AG04450 (cell line): ENCODE measurements around the gene ARHGAP1. TPM values are rescaled to one million over a fixed set of nuclear protein-coding genes. Genes with fewer than 3 reads are reported as not detected.

Experiments used
- CTCF ChIA-PET: fragments of 300-600, 350-600 bp; formaldehyde crosslinking; extraction: SDS; loops from one replicate; lab custom pipeline; 2022; ENCODE audit warnings: antibody characterized with exemption, inconsistent platforms; lab: Charles Lee
- POLR2A ChIA-PET: fragments of 350-600 bp; formaldehyde crosslinking; extraction: SDS; loops from one replicate; lab custom pipeline; 2021; ENCODE audit warnings: antibody characterized with exemption, inconsistent platforms; lab: Yijun Ruan, JAX
- DNase-seq: peaks from one replicate; pipeline ENCODE4 v3.0.0-alpha.2; 2011; ENCODE audit warnings: low read depth, low spot score
- H3K27ac ChIP-seq: one replicate; pipeline ENCODE4 v1.5.1; 2012; ENCODE audit warnings: low read depth, low read length, control low read depth
- H3K27me3 ChIP-seq: one replicate; pipeline ENCODE4 v1.6.0; 2012; ENCODE audit warnings: low read length; ENCODE audit not compliant: control insufficient read depth, insufficient read depth
- H3K4me3 ChIP-seq: 2 replicates; pipeline ENCODE4 v1.5.1; 2011; ENCODE audit warnings: mild to moderate bottlenecking, low read depth, low read length, control low read depth
- H3K9me3 ChIP-seq: 2 replicates; pipeline ENCODE4 v1.5.1; 2012; ENCODE audit warnings: low read length; ENCODE audit not compliant: control insufficient read depth, insufficient read depth
- polyA plus RNA-seq: library from polyadenylated mRNA; depleted of rRNA; stranded (reverse); fragments of >200 nt; gene quantifications from 2 replicates; pipeline ENCODE4 v1.2.3, GENCODE V29; 2011
- TF ChIP-seq, protein P1 (sequence below): IDR thresholded peaks from 2 replicates; pipeline ENCODE4 v1.5.1; 2011; ENCODE audit warnings: low read depth, low read length, control low read depth, inconsistent platforms

The ARHGAP1 gene
- polyA plus RNA-seq, 1 experiment, result 42.4 TPM

DNA sequence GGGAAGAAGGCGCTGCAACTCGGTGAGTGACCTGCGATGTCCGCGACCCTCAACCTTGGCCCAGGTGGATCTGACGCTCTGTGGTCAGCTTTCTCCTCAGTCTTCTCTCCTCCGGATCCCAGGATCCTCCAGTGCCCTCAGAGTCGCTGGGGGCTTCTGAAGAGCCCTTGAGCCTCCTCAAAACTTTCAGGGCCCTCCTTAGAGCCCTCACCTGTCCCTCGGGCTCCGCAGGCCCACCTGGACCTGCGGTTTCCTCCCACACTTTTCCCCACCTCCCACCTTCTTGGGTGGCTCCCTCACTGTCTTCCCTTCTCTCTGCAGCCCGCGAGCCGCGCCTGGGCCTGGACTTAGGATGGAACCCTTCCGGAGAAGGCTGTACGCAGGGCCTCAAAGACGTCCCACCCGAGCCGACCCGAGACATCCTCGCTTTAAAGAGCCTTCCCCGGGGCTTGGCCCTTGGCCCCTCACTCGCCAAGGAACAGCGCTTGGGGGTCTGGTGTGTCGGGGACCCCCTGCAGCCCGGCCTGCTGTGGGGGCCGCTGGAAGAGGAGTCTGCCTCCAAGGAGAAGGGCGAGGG, 747 bp upstream of the ARHGAP1 start:
- POLR2A ChIA-PET, result interaction anchor here (0.6 to 1.6 kb wide), 8 partner anchors 9 to 121 kb away, joined by 3 to 8 read pairs (median 4); no protein-coding TSS in a partner anchor
- peak overlapping the region; percentile 100 for H3K4me3 ChIP-seq
- CTCF ChIA-PET, result interaction anchor here (1.3 kb wide), 1 partner anchor 43 kb away, joined by 4 read pairs; no protein-coding TSS in a partner anchor

DNA sequence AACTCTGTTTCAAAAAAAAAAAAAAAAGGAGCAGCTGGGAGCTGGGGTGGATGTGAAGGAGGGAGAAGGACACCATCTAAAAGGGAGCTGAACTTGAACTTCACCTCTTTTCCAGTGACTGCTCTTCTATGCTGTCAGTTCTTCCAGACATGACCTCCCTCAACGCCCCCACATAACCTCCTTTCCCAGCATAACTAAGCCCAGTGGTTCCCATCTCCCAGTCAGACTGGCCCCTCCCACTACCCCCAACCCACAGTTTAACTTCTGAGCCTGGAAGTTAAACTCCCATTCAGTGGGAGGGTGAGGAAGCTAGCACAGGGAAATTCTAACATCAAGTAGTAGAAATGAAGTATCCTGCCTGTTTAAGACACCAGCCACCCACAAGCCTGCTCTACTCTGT, 1.8 kb downstream of the ARHGAP1 start:
- TF ChIP-seq, protein P1, sequence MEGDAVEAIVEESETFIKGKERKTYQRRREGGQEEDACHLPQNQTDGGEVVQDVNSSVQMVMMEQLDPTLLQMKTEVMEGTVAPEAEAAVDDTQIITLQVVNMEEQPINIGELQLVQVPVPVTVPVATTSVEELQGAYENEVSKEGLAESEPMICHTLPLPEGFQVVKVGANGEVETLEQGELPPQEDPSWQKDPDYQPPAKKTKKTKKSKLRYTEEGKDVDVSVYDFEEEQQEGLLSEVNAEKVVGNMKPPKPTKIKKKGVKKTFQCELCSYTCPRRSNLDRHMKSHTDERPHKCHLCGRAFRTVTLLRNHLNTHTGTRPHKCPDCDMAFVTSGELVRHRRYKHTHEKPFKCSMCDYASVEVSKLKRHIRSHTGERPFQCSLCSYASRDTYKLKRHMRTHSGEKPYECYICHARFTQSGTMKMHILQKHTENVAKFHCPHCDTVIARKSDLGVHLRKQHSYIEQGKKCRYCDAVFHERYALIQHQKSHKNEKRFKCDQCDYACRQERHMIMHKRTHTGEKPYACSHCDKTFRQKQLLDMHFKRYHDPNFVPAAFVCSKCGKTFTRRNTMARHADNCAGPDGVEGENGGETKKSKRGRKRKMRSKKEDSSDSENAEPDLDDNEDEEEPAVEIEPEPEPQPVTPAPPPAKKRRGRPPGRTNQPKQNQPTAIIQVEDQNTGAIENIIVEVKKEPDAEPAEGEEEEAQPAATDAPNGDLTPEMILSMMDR, result no peak
- ChIA-PET POLR2A (interaction anchor here (0.7 kb wide), 1 partner anchor 49 kb away, joined by 3 read pairs; no protein-coding TSS in a partner anchor), CTCF (interaction anchor here (1.1 kb wide), 1 partner anchor 17 kb away, joined by 3 read pairs; no protein-coding TSS in a partner anchor)
- no peaks in the 10 kb centered on the region for H3K27me3 ChIP-seq
- DNase-seq, result no peak
- no peaks in the 10 kb centered on the region; the same call in 1 of the 2 replicates for H3K9me3 ChIP-seq
- H3K4me3 ChIP-seq, result peak overlapping the region; percentile 17; the same call in 1 of the 2 replicates
- no peak overlapping the region for H3K27ac ChIP-seq

More for the DNA sequence above, 747 bp upstream of the ARHGAP1 start:
- Histone ChIP-seq H3K9me3 (no peaks in the 10 kb centered on the region; the same call in 1 of the 2 replicates), H3K27me3 (no peaks in the 10 kb centered on the region), H3K27ac (peak overlapping the region; percentile 98)
- DNase-seq, result no peak
- TF ChIP-seq, protein P1, result no peak

- H3K9me3 ChIP-seq, result no peaks in the 10 kb centered on the region; the same call in 1 of the 2 replicates
- POLR2A ChIA-PET, result interaction anchor here (0.7 to 1.1 kb wide), 2 partner anchors 11 to 48 kb away, joined by 3 read pairs; no protein-coding TSS in a partner anchor
- no peaks in the 10 kb centered on the region for H3K27me3 ChIP-seq
- CTCF ChIA-PET, result interaction anchor here (1.3 kb wide), 1 partner anchor 13 kb away, joined by 3 read pairs; no protein-coding TSS in a partner anchor
- no peak for DNase-seq
- TF ChIP-seq, protein P1, result no peak
- no peak overlapping the region for H3K27ac ChIP-seq
- no peak overlapping the region for H3K4me3 ChIP-seq
Observed at GRCh38 chr11:46697723-46698122, 2.7 kb downstream of the ARHGAP1 start.

DNA sequence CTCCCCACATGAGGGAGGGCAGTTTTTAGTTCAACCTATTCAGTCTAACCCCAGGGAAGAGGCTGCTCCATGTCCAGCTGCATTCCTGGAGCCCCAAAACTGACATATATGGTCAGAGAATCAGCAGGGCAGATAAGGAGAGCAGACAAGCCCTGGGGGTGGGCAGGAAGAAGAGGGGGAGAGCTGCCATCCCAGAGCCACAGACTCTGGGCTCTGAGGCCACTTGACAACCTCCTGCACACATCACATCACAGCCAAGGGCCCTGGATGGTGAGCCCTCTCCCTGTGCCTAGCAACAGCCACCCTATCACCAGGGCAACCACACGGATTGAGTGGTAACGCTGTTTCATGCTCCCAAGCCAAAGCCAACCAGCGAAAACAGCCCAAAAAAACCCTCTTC, 3.1 kb downstream of the ARHGAP1 start:
- Histone ChIP-seq H3K9me3 (no peaks in the 10 kb centered on the region; the same call in 1 of the 2 replicates), H3K27ac (no peak overlapping the region), H3K4me3 (no peak overlapping the region), H3K27me3 (no peaks in the 10 kb centered on the region)
- ChIA-PET CTCF (interaction anchor here (1.3 kb wide), 1 partner anchor 13 kb away, joined by 3 read pairs; no protein-coding TSS in a partner anchor), POLR2A (interaction anchor here (1.1 kb wide), 1 partner anchor 11 kb away, joined by 3 read pairs; no protein-coding TSS in a partner anchor)
- TF ChIP-seq, protein P1, result no peak
- no peak for DNase-seq

GRCh38 chr11:46696212-46696558, 4.2 kb downstream of the ARHGAP1 start:
- TF ChIP-seq, protein P1, result no peak
- Histone ChIP-seq H3K9me3 (no peaks in the 10 kb centered on the region; the same call in 1 of the 2 replicates), H3K4me3 (no peak overlapping the region), H3K27me3 (no peaks in the 10 kb centered on the region), H3K27ac (no peak overlapping the region)
- CTCF ChIA-PET, result no interaction called here
- POLR2A ChIA-PET, result interaction anchor here (1.6 kb wide), 1 partner anchor 9 kb away, joined by 4 read pairs; no protein-coding TSS in a partner anchor
- DNase-seq, result no peak
